ENCODE measurements around the gene UBN1.

UBN1 gene

DNA sequence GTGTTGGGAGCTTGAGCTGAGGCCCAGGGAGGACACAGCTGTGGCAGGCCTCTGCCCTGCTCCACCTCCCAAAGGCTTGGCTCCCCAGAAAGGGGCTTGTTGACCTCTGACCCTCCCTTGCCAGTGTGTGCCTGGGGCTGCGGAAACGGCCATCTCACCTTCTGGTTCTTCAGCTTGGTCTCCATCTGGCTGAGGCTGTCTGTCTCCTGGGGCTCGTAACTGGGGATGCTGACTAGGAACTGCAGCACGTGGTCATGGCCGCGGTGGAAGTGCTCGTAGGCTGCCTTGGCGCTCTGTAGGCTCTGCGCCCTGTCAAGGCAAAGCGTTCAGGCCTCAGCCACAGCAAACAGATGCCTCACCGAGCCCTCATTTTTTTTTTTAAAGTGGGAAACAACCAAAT is 42.7 kb downstream of the UBN1 start:
- H2AFZ ChIP-seq (ENCODE audit: low read depth, low read length, severe bottlenecking), result no peak overlapping the region
- H4K20me1 ChIP-seq (ENCODE audit: low read depth, low read length), result no peaks in the 10 kb centered on the region
- no peak overlapping the region for H3K4me3 ChIP-seq (ENCODE audit: insufficient read depth, low read length, poor library complexity, severe bottlenecking)
- H3K9me2 ChIP-seq (replicated peaks; ENCODE audit: insufficient read depth, low read length), result no peaks in the 10 kb centered on the region
- no peak overlapping the region for H3K9ac ChIP-seq (ENCODE audit: low read length)
- H3K27ac ChIP-seq (ENCODE audit: low read depth, low read length), result no peak overlapping the region
- no peaks in the 10 kb centered on the region for H3F3A ChIP-seq (ENCODE audit: insufficient read depth)
- H3K9me3 ChIP-seq (ENCODE audit: insufficient read depth, low read length), result no peaks in the 10 kb centered on the region
- TF ChIP-seq, protein P1, sequence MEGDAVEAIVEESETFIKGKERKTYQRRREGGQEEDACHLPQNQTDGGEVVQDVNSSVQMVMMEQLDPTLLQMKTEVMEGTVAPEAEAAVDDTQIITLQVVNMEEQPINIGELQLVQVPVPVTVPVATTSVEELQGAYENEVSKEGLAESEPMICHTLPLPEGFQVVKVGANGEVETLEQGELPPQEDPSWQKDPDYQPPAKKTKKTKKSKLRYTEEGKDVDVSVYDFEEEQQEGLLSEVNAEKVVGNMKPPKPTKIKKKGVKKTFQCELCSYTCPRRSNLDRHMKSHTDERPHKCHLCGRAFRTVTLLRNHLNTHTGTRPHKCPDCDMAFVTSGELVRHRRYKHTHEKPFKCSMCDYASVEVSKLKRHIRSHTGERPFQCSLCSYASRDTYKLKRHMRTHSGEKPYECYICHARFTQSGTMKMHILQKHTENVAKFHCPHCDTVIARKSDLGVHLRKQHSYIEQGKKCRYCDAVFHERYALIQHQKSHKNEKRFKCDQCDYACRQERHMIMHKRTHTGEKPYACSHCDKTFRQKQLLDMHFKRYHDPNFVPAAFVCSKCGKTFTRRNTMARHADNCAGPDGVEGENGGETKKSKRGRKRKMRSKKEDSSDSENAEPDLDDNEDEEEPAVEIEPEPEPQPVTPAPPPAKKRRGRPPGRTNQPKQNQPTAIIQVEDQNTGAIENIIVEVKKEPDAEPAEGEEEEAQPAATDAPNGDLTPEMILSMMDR (IDR thresholded peaks at IDR 0.05; ENCODE audit: insufficient read depth, low read length, poor library complexity, severe bottlenecking), result no peak
- TF ChIP-seq EZH2phosphoT487 (conservative IDR thresholded peaks at IDR 0.05; ENCODE audit: low read length), result no peak
- no peaks in the 10 kb centered on the region for H3K36me3 ChIP-seq (ENCODE audit: low read length)
- H3K79me2 ChIP-seq (ENCODE audit: insufficient read depth, low read length), result no peaks in the 10 kb centered on the region
- H3K27me3 ChIP-seq (ENCODE audit: low read length), result no peaks in the 10 kb centered on the region
- H3K4me2 ChIP-seq (ENCODE audit: low read depth, low read length, poor library complexity, severe bottlenecking), result no peak overlapping the region

DNA sequence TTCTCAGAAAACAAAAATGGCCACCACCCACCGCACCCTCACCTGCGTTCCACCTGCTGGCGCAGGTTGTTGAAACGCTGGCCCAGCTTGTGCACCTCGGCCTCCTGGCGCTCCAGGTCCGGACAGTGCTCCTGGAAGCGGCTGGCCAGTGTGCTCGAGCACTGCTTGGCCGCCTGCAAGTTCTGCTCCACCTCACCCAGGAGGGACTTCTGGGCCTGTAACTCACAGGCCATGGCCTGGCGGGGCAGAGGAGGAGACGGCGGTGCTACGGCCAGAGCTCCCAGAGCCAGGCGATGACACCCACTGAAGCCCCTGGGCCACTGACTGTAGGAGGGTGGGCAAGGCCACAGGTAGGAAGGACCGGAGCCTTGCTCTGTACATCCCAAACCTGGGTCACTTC is 43.4 kb downstream of the UBN1 start:
- no peak overlapping the region for H3K9ac ChIP-seq (ENCODE audit: low read length)
- no peak for TF ChIP-seq EZH2phosphoT487 (conservative IDR thresholded peaks at IDR 0.05; ENCODE audit: low read length)
- TF ChIP-seq, protein P1 (IDR thresholded peaks at IDR 0.05; ENCODE audit: insufficient read depth, low read length, poor library complexity, severe bottlenecking), result no peak
- no peaks in the 10 kb centered on the region for H3K36me3 ChIP-seq (ENCODE audit: low read length)
- H3K27me3 ChIP-seq (ENCODE audit: low read length), result no peaks in the 10 kb centered on the region
- no peaks in the 10 kb centered on the region for H3K79me2 ChIP-seq (ENCODE audit: insufficient read depth, low read length)
- no peak overlapping the region for H3K4me3 ChIP-seq (ENCODE audit: insufficient read depth, low read length, poor library complexity, severe bottlenecking)
- no peak overlapping the region for H2AFZ ChIP-seq (ENCODE audit: low read depth, low read length, severe bottlenecking)
- no peaks in the 10 kb centered on the region for H3F3A ChIP-seq (ENCODE audit: insufficient read depth)
- H3K27ac ChIP-seq (ENCODE audit: low read depth, low read length), result no peak overlapping the region
- no peaks in the 10 kb centered on the region for H4K20me1 ChIP-seq (ENCODE audit: low read depth, low read length)
- no peaks in the 10 kb centered on the region for H3K9me3 ChIP-seq (ENCODE audit: insufficient read depth, low read length)
- H3K9me2 ChIP-seq (replicated peaks; ENCODE audit: insufficient read depth, low read length), result no peaks in the 10 kb centered on the region
- no peak overlapping the region for H3K4me2 ChIP-seq (ENCODE audit: low read depth, low read length, poor library complexity, severe bottlenecking)

DNA sequence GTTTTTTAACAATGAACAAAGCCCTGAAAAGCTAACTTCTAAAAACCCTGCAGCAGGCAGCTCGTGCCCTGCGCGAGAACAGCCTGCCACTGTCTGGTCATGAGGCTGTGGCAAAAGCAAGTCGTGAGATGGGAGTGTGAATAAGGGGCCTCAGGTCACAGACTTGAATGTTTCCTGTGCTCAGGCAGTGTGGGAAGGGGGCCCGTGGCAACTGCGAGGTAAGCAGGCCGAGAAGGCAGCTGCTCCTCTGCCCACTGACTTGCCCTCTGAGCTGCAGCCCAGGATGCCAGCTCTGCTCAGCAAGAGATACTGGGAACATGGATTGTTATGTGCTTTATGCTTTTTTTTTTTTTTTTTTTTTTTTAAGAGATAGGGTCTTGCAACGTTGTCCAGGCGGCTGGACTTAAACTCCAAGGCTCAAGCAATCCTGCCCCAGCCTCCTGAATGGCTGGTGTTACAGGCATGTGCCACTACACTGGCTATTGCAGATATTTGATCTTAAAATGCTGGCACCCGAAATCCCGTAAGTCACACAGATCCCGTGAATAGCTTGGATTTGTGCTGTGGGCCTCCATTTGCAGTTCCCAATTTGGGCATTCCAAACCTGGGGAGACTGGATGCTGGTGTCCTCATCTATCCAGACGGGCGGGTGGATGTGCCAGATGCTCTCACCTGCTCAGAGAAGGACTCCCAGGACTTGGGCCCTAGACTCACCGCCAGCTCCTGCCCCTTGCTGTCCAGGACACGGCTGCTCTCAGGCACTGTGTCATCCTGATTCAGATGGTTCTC is 44.0 kb downstream of the UBN1 start:
- Histone ChIP-seq H3K79me2 (ENCODE audit: insufficient read depth, low read length) (no peaks in the 10 kb centered on the region), H2AFZ (ENCODE audit: low read depth, low read length, severe bottlenecking) (no peak overlapping the region), H3F3A (ENCODE audit: insufficient read depth) (no peaks in the 10 kb centered on the region), H3K36me3 (ENCODE audit: low read length) (no peaks in the 10 kb centered on the region), H4K20me1 (ENCODE audit: low read depth, low read length) (no peaks in the 10 kb centered on the region), H3K27me3 (ENCODE audit: low read length) (no peaks in the 10 kb centered on the region), H3K27ac (ENCODE audit: low read depth, low read length) (no peak overlapping the region), H3K9ac (ENCODE audit: low read length) (no peak overlapping the region), H3K4me2 (ENCODE audit: low read depth, low read length, poor library complexity, severe bottlenecking) (no peak overlapping the region), H3K9me2 (replicated peaks; ENCODE audit: insufficient read depth, low read length) (no peaks in the 10 kb centered on the region), H3K9me3 (ENCODE audit: insufficient read depth, low read length) (no peaks in the 10 kb centered on the region), H3K4me3 (ENCODE audit: insufficient read depth, low read length, poor library complexity, severe bottlenecking) (no peak overlapping the region)
- TF ChIP-seq, protein P1 (IDR thresholded peaks at IDR 0.05; ENCODE audit: insufficient read depth, low read length, poor library complexity, severe bottlenecking), result no peak
- TF ChIP-seq EZH2phosphoT487 (conservative IDR thresholded peaks at IDR 0.05; ENCODE audit: low read length), result no peak

Data from SU-DHL-6 (cell line).